Choroid plexus epithelial cell (primary cell): ENCODE data around the gene ZNF778.
"Not testable (repeated sequence)": the region's sequence is repeated elsewhere in the genome, so short reads cannot be mapped to it uniquely, and the experiment has no call there.

Source experiments
- DNase-seq: peaks from one replicate; pipeline ENCODE4 v3.0.0-alpha.2; 2010; ENCODE audit warnings: low read depth
- H3K4me3 ChIP-seq: 2 replicates; pipeline ENCODE4 v1.5.1; 2011; ENCODE audit warnings: low read depth, mild to moderate bottlenecking, control low read depth, low read length, moderate library complexity
- CTCF ChIP-seq: conservative IDR thresholded peaks from 2 replicates; pipeline ENCODE4 v1.5.1; 2011; ENCODE audit warnings: low read depth, mild to moderate bottlenecking, control low read depth, inconsistent platforms, low read length, moderate library complexity

ZNF778 gene

DNA sequence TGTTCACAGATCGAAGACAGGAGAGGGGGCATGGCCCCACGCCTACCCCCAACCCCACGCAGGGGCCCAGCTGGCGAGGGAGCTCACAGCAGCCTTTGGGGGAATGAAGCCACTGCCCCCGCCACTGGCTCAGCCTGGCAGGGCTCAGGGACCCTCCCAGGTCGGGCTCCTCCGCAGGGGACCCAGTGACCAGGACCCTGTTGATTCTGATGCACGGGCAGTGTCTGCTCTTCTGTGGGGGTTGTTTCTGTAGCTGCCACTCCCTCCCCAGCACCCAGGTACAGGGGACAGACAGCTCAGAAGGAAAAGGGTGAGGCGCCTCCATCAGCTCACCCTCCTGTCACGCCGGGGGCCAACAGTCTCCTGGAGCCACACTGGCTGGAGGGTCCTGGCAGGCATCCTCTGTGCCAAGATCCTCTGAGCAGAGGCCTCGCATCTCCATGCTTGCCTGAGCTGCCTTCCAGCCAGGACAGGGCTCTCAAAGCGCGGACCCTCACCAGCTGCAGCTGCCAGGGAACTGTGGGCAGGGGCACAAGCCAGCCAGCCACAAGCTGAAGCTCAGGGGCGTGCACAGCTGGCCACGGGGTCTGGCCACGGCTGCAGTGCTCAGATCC, 49.1 kb downstream of the ZNF778 start:
- no peak overlapping the region for H3K4me3 ChIP-seq
- no peak for DNase-seq
- TF ChIP-seq CTCF = no peak

DNA sequence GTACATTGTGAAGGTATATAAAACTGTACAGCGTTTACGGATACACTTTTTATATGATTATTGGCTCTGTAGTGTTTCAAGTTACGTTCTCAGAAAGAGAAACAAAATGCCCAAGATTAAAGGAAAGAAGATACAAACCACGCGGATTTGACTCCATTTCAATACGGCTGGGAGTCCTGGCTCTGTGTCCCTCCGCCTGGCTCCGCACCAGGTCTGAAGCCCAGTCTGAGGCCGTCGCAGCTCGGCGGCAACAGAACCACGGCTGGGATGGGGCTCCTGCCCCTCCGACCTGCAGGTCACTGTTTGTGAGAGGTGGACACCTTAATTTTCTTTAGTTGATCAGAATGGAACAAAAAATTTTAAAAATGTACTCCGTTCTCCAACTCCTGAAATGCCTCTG, 50.2 kb downstream of the ZNF778 start:
- not testable (repeated sequence) for H3K4me3 ChIP-seq, DNase-seq

GRCh38 chr16:89268585-89268984, 51.1 kb downstream of the ZNF778 start:
- no peak for DNase-seq
- no peak for TF ChIP-seq CTCF
- H3K4me3 ChIP-seq = no peak overlapping the region

GRCh38 chr16:89268987-89269735, 51.7 kb downstream of the ZNF778 start:
- TF ChIP-seq CTCF = no peak
- peak; percentile 76 for DNase-seq

GRCh38 chr16:89269805-89270665, 52.5 kb downstream of the ZNF778 start:
- H3K4me3 ChIP-seq = no peak overlapping the region
- TF ChIP-seq CTCF = no peak
- no peak for DNase-seq

More at GRCh38 chr16:89268987-89269735, 51.7 kb downstream of the ZNF778 start:
- no peak overlapping the region for H3K4me3 ChIP-seq

DNA sequence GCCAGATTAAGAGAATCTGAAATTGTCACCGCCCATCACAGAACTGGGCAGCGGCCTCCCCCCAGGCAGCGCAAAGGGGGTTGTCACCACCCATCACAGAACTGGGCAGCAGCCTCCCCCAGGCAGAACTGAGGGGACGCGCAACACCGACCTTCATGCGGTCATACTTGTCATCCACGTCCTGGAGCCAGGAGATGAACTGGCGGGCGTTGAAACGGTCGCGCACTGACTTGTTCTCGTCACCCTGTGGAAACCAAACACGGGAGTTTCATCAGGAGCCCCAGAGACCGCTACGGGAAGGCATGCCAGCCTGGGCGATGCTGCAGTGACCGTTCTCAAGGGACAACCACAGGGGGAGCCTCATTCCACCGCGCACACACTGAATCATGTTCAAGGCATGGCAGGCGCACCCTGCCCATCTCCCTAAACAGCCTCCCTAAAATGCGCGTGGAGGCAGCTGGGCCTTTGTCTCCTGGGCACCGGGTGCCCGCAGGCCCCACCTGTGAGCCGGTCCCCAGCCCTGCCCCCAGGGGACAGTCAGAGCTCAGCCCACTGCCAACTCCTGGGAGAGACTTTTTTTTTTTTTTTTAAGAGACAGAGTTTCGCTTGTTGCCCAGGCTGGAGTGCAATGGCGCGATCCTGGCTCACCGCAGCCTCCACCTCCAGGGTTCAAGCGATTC, 53.3 kb downstream of the ZNF778 start:
- no peak for TF ChIP-seq CTCF
- H3K4me3 ChIP-seq = no peak overlapping the region

DNA sequence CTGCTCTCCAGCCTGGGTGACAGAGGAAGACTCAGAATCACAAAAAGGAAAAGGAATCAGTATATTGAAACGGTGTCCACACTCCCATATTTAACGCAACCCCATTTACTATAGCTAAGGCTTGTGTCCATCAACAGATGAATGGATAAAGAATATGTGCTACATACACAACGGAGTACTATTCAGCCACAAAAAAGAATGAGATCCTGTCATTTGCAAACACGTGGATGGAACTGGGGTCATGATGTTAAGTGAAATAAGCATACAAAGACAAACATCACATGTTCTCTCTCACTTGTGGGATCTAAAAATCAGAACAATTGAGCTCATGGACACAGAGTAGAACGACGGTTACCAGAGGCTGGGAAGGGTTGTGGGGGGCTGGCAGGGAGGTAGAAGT, 55.1 kb downstream of the ZNF778 start:
- no peak for TF ChIP-seq CTCF
- H3K4me3 ChIP-seq = no peak overlapping the region
- DNase-seq = no peak

More for the DNA sequence above, 53.3 kb downstream of the ZNF778 start:
- DNase-seq = no peak
